ACC112 (cell line): Measurements from ENCODE around the gene SHMT2.
A peak's percentile ranks its signal among the peaks of the same experiment; 100 is the strongest.

Experiments
- H2AFZ ChIP-seq: fragments of 200-600 bp; sonication (generic); one replicate; pipeline ENCODE4 v1.6.0; 2017; ENCODE audit warnings: antibody characterized with exemption, low read length; ENCODE audit not compliant: unreplicated experiment
- H3K27ac ChIP-seq: fragments of 200-600 bp; sonication (generic); 2 replicates; pipeline ENCODE4 v1.5.1; 2014; ENCODE audit warnings: low read depth, mild to moderate bottlenecking, antibody characterized with exemption, low read length, moderate library complexity
- H3K27me3 ChIP-seq: fragments of 200-600 bp; sonication (generic); 2 replicates; pipeline ENCODE4 v1.6.1; 2014; ENCODE audit warnings: mild to moderate bottlenecking, antibody characterized with exemption, low read length, moderate library complexity, mixed read lengths; ENCODE audit not compliant: insufficient read depth
- H3K36me3 ChIP-seq: fragments of 200-600 bp; sonication (generic); 2 replicates; pipeline ENCODE4 v1.6.1; 2016; ENCODE audit warnings: mild to moderate bottlenecking, antibody characterized with exemption, low read length, moderate library complexity, mixed read lengths; ENCODE audit not compliant: insufficient read depth
- H3K4me1 ChIP-seq: fragments of 200-600 bp; sonication (generic); one replicate; pipeline ENCODE4 v1.6.1; 2016; ENCODE audit warnings: low read length, mixed read lengths; ENCODE audit not compliant: insufficient read depth, unreplicated experiment, control insufficient read depth
- H3K4me3 ChIP-seq: fragments of 200-600 bp; sonication (generic); 2 replicates; pipeline ENCODE4 v1.5.1; 2014; ENCODE audit warnings: mild to moderate bottlenecking, low read depth, low read length
- H3K79me2 ChIP-seq: fragments of 200-600 bp; sonication (generic); one replicate; pipeline ENCODE4 v1.6.0; 2016; ENCODE audit warnings: low read length; ENCODE audit not compliant: control insufficient read depth, unreplicated experiment, insufficient read depth

SHMT2 gene

GRCh38 chr12:57229634-57230380 is at the start of gene SHMT2:
Gene SHMT2, plus strand, starts transcription at chr12:57229711. Its CDS starts 68 bp downstream, at chr12:57229779.
- Histone ChIP-seq H3K4me3 (peak within 1 kb of the TSS; percentile 86), H3K79me2 (peaks cover 35% of the 10 kb centered on the region), H3K27ac (peak within 1 kb of the TSS; percentile 93), H3K4me1 (peaks cover 47% of the 10 kb centered on the region), H3K27me3 (no peaks in the 10 kb centered on the region), H2AFZ (peak within 1 kb of the TSS; percentile 33), H3K36me3 (peaks cover 23% of the 10 kb centered on the region; the same call in 1 of the 2 replicates)

- H3K36me3 ChIP-seq = peaks cover 44% of the 10 kb centered on the region; the same call in 1 of the 2 replicates
These were observed 49.1 kb upstream of the SHMT2 start for GRCh38 chr12:57180321-57180989.

GRCh38 chr12:57181072-57181471 is 48.4 kb upstream of the SHMT2 start:
- H3K36me3 ChIP-seq = peaks cover 43% of the 10 kb centered on the region; the same call in 1 of the 2 replicates
- H3K79me2 ChIP-seq = peaks cover 2% of the 10 kb centered on the region
- H3K27ac ChIP-seq = no peak overlapping the region

More at GRCh38 chr12:57180321-57180989, 49.1 kb upstream of the SHMT2 start:
- Histone ChIP-seq H2AFZ (no peak overlapping the region), H3K4me1 (peaks cover 14% of the 10 kb centered on the region), H3K27me3 (no peaks in the 10 kb centered on the region), H3K4me3 (no peak overlapping the region), H3K27ac (no peak overlapping the region), H3K79me2 (peaks cover 2% of the 10 kb centered on the region)

GRCh38 chr12:57181561-57182155 is 47.9 kb upstream of the SHMT2 start:
- Histone ChIP-seq H2AFZ (no peak overlapping the region), H3K4me1 (peaks cover 7% of the 10 kb centered on the region), H3K27me3 (no peaks in the 10 kb centered on the region), H3K36me3 (peaks cover 43% of the 10 kb centered on the region; the same call in 1 of the 2 replicates), H3K27ac (no peak overlapping the region), H3K4me3 (no peak overlapping the region), H3K79me2 (peaks cover 2% of the 10 kb centered on the region)

More at GRCh38 chr12:57181072-57181471, 48.4 kb upstream of the SHMT2 start:
- no peak overlapping the region for H3K4me3 ChIP-seq
- H3K4me1 ChIP-seq = peaks cover 13% of the 10 kb centered on the region
- H2AFZ ChIP-seq = no peak overlapping the region
- H3K27me3 ChIP-seq = no peaks in the 10 kb centered on the region

- Histone ChIP-seq H2AFZ (no peak overlapping the region), H3K4me3 (no peak overlapping the region), H3K27ac (no peak overlapping the region), H3K36me3 (peaks cover 37% of the 10 kb centered on the region; the same call in 1 of the 2 replicates), H3K4me1 (no peaks in the 10 kb centered on the region), H3K27me3 (no peaks in the 10 kb centered on the region), H3K79me2 (no peaks in the 10 kb centered on the region)
These were observed 46.5 kb upstream of the SHMT2 start for GRCh38 chr12:57182918-57183575.

GRCh38 chr12:57183939-57184725 is 45.4 kb upstream of the SHMT2 start:
- H3K36me3 ChIP-seq = peaks cover 42% of the 10 kb centered on the region; the same call in 1 of the 2 replicates

GRCh38 chr12:57185403-57185802 is 44.1 kb upstream of the SHMT2 start:
- Histone ChIP-seq H3K4me1 (no peaks in the 10 kb centered on the region), H3K27ac (no peak overlapping the region), H2AFZ (no peak overlapping the region), H3K79me2 (no peaks in the 10 kb centered on the region), H3K4me3 (no peak overlapping the region), H3K27me3 (no peaks in the 10 kb centered on the region), H3K36me3 (peaks cover 35% of the 10 kb centered on the region; the same call in 1 of the 2 replicates)

More at GRCh38 chr12:57183939-57184725, 45.4 kb upstream of the SHMT2 start:
- no peak overlapping the region for H2AFZ ChIP-seq
- H3K79me2 ChIP-seq = no peaks in the 10 kb centered on the region
- no peak overlapping the region for H3K27ac ChIP-seq
- H3K27me3 ChIP-seq = no peaks in the 10 kb centered on the region
- no peaks in the 10 kb centered on the region for H3K4me1 ChIP-seq
- no peak overlapping the region for H3K4me3 ChIP-seq

GRCh38 chr12:57185906-57186508 is 43.5 kb upstream of the SHMT2 start:
- H3K4me3 ChIP-seq = no peak overlapping the region
- H2AFZ ChIP-seq = no peak overlapping the region
- no peaks in the 10 kb centered on the region for H3K79me2 ChIP-seq
- H3K36me3 ChIP-seq = peaks cover 32% of the 10 kb centered on the region; the same call in 1 of the 2 replicates
- H3K27ac ChIP-seq = no peak overlapping the region
- no peaks in the 10 kb centered on the region for H3K27me3 ChIP-seq
- H3K4me1 ChIP-seq = no peaks in the 10 kb centered on the region

- Histone ChIP-seq H3K27me3 (no peaks in the 10 kb centered on the region), H3K4me3 (no peak overlapping the region), H2AFZ (no peak overlapping the region), H3K4me1 (no peaks in the 10 kb centered on the region), H3K79me2 (no peaks in the 10 kb centered on the region), H3K36me3 (peaks cover 38% of the 10 kb centered on the region; the same call in 1 of the 2 replicates), H3K27ac (no peak overlapping the region)
These were observed 42.1 kb upstream of the SHMT2 start for GRCh38 chr12:57187222-57188089.
